Measurements from ENCODE around the gene CECR2.

Gene CECR2

GRCh38 chr22:17396516-17396915 lies 27.3 kb downstream of the CECR2 start:
- in situ Hi-C loops (cut with HindIII; ENCODE audit: low pct_unique_long_range_greater_than_20kb, low sequenced_read_pairs): no loop called here
- TF ChIP-seq JUND (IDR thresholded peaks at IDR 0.05; ENCODE audit: low read depth): no peak

GRCh38 chr22:17397756-17398547 lies 28.7 kb downstream of the CECR2 start:
- no peak for DNase-seq (ENCODE audit: low read depth in 1 of 2, low spot score in 1 of 2)
- no peak for TF ChIP-seq JUND (IDR thresholded peaks at IDR 0.05; ENCODE audit: low read depth)
- in situ Hi-C loops (cut with HindIII; ENCODE audit: low pct_unique_long_range_greater_than_20kb, low sequenced_read_pairs): no loop called here

More at GRCh38 chr22:17396516-17396915, 27.3 kb downstream of the CECR2 start:
- DNase-seq (ENCODE audit: low read depth in 1 of 2, low spot score in 1 of 2): peak; percentile 26 to 81

- in situ Hi-C loops (cut with HindIII; ENCODE audit: low pct_unique_long_range_greater_than_20kb, low sequenced_read_pairs): no loop called here
- DNase-seq (ENCODE audit: low read depth in 1 of 2, low spot score in 1 of 2): no peak
- no peak for TF ChIP-seq JUND (IDR thresholded peaks at IDR 0.05; ENCODE audit: low read depth)
These were observed 31.0 kb downstream of the CECR2 start for GRCh38 chr22:17400305-17400704.

GRCh38 chr22:17401728-17402127 lies 32.5 kb downstream of the CECR2 start:
- no peak for DNase-seq (ENCODE audit: low read depth in 1 of 2, low spot score in 1 of 2)

GRCh38 chr22:17402293-17402692 lies 33.0 kb downstream of the CECR2 start:
- in situ Hi-C loops (cut with HindIII; ENCODE audit: low pct_unique_long_range_greater_than_20kb, low sequenced_read_pairs): no loop called here
- TF ChIP-seq JUND (IDR thresholded peaks at IDR 0.05; ENCODE audit: low read depth): no peak
- DNase-seq (ENCODE audit: low read depth in 1 of 2, low spot score in 1 of 2): no peak

More at GRCh38 chr22:17401728-17402127, 32.5 kb downstream of the CECR2 start:
- no peak for TF ChIP-seq JUND (IDR thresholded peaks at IDR 0.05; ENCODE audit: low read depth)
- in situ Hi-C loops (cut with HindIII; ENCODE audit: low pct_unique_long_range_greater_than_20kb, low sequenced_read_pairs): no loop called here

GRCh38 chr22:17403906-17404305 lies 34.6 kb downstream of the CECR2 start:
- TF ChIP-seq JUND (IDR thresholded peaks at IDR 0.05; ENCODE audit: low read depth): no peak
- in situ Hi-C loops (cut with HindIII; ENCODE audit: low pct_unique_long_range_greater_than_20kb, low sequenced_read_pairs): no loop called here
- no peak for DNase-seq (ENCODE audit: low read depth in 1 of 2, low spot score in 1 of 2)

- TF ChIP-seq JUND (IDR thresholded peaks at IDR 0.05; ENCODE audit: low read depth): no peak
- in situ Hi-C loops (cut with HindIII; ENCODE audit: low pct_unique_long_range_greater_than_20kb, low sequenced_read_pairs): no loop called here
- DNase-seq (ENCODE audit: low read depth in 1 of 2, low spot score in 1 of 2): no peak
These were observed 38.4 kb downstream of the CECR2 start for GRCh38 chr22:17407643-17408042.

GRCh38 chr22:17410576-17410975 lies 41.3 kb downstream of the CECR2 start:
- in situ Hi-C loops (cut with HindIII; ENCODE audit: low pct_unique_long_range_greater_than_20kb, low sequenced_read_pairs): no loop called here
- no peak for TF ChIP-seq JUND (IDR thresholded peaks at IDR 0.05; ENCODE audit: low read depth)
- no peak for DNase-seq (ENCODE audit: low read depth in 1 of 2, low spot score in 1 of 2)

- no peak for TF ChIP-seq JUND (IDR thresholded peaks at IDR 0.05; ENCODE audit: low read depth)
- in situ Hi-C loops (cut with HindIII; ENCODE audit: low pct_unique_long_range_greater_than_20kb, low sequenced_read_pairs): no loop called here
- no peak for DNase-seq (ENCODE audit: low read depth in 1 of 2, low spot score in 1 of 2)
These were observed 42.0 kb downstream of the CECR2 start for GRCh38 chr22:17411213-17411612.

- in situ Hi-C loops (cut with HindIII; ENCODE audit: low pct_unique_long_range_greater_than_20kb, low sequenced_read_pairs): no loop called here
- no peak for TF ChIP-seq JUND (IDR thresholded peaks at IDR 0.05; ENCODE audit: low read depth)
- no peak for DNase-seq (ENCODE audit: low read depth in 1 of 2, low spot score in 1 of 2)
These were observed 43.0 kb downstream of the CECR2 start for GRCh38 chr22:17412232-17412631.

GRCh38 chr22:17418890-17419324 lies 49.6 kb downstream of the CECR2 start:
- no peak for TF ChIP-seq JUND (IDR thresholded peaks at IDR 0.05; ENCODE audit: low read depth)
- no peak for DNase-seq (ENCODE audit: low read depth in 1 of 2, low spot score in 1 of 2)
- in situ Hi-C loops (cut with HindIII; ENCODE audit: low pct_unique_long_range_greater_than_20kb, low sequenced_read_pairs): no loop called here

GRCh38 chr22:17419348-17419747 lies 50.1 kb downstream of the CECR2 start:
- no peak for TF ChIP-seq JUND (IDR thresholded peaks at IDR 0.05; ENCODE audit: low read depth)
- in situ Hi-C loops (cut with HindIII; ENCODE audit: low pct_unique_long_range_greater_than_20kb, low sequenced_read_pairs): no loop called here
- DNase-seq (ENCODE audit: low read depth in 1 of 2, low spot score in 1 of 2): no peak

- in situ Hi-C loops (cut with HindIII; ENCODE audit: low pct_unique_long_range_greater_than_20kb, low sequenced_read_pairs): no loop called here
- TF ChIP-seq JUND (IDR thresholded peaks at IDR 0.05; ENCODE audit: low read depth): no peak
- no peak for DNase-seq (ENCODE audit: low read depth in 1 of 2, low spot score in 1 of 2)
These were observed 53.6 kb downstream of the CECR2 start for GRCh38 chr22:17422736-17423343.
